ENCODE results near the gene NTNG1.

Gene NTNG1

DNA sequence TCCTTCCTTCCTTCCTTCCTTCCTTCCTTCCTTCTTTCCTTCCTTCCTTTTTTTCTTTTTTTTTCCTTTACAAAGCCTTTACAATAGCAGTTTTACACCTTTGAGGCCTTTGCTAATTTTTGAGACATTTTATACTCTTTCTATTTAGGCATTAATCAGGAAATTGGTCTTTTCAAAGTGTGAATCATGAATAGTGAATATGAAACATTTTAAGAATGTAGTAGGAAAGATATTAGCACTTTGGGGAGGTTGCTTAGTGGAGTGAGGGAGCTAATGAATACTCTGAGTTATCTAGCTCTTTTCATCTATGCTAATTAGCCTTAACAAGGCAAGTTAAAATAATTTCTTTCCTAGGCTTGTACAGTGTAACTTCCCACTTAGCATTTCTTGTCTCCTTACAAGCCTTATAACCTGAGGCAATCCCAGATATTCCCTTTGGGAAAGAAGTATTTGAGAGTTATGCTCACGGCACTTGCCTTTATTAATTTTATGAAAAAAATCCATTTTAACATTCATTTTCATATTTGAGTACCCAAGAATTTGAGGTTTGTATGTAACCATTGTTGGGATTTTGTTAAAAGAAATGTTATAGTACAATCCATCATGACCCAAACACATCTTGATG, 122.6 kb downstream of the NTNG1 start:
- DNase-seq (ENCODE audit: low read depth) = no peak

GRCh38 chr1:107264007-107264406, 123.2 kb downstream of the NTNG1 start:
- DNase-seq (ENCODE audit: low read depth) = no peak

DNA sequence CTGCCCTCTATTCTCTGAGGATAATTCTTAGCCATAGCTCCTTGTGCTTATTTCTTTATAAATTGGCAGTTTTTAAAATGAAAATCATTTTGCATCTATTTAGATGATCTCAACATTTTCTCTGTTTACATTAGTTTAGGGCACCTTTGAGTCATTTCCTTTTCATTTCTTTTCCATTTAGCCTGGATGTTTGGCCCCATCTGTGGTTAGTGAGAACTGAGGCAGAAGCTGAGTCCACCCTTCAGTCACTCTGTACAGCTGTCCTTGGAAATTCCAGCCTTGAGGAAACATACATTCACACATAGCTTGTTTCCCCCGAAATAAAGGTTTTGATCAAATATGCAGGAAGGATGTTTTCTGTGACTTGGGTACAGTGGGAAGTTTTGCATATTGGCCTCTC, 123.7 kb downstream of the NTNG1 start:
- no peak for DNase-seq (ENCODE audit: low read depth)

GRCh38 chr1:107267489-107267888, 126.7 kb downstream of the NTNG1 start:
- DNase-seq (ENCODE audit: low read depth) = no peak

DNA sequence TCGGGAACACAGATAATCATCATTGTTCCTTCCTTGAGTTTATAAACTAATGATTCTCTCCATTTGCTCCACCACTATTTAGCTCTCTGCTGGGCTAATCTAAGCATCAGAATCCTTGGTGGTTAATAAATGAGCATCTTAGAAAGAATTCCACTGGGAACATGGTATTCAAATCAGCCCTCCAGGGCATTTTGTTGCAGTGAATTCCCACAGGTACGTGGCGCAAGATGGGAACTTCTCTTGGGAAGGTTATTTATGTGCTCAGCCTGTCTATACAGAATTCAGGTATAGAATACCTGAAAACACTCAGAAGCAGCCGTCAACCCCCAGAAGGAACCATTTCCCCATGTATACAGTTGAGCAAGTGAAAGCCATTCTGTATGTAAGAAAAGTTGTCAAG, 131.5 kb downstream of the NTNG1 start:
- DNase-seq (ENCODE audit: low read depth) = no peak

- no peak for DNase-seq (ENCODE audit: low read depth)
These were observed 132.7 kb downstream of the NTNG1 start for GRCh38 chr1:107273515-107273914.

GRCh38 chr1:107274227-107274626, 133.4 kb downstream of the NTNG1 start:
- DNase-seq (ENCODE audit: low read depth) = no peak

DNA sequence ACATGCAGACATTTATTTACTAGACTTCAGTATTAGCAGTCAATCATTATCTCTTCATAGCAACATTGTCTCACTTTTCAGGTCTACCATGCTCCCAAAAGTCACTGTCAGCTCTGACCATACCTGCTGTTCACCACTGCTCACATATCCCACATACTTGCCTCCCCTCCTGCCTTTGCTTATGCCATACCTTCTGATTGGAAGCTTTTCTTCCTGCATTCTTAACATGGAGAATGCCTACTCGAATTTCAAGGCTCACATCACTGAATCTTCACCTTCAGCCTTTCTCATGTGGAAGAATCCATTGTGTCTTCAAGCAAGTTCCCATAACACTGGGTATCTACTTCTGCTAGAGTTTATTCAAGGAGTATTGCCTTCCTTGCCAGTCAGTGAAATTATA, 135.4 kb downstream of the NTNG1 start:
- no peak for DNase-seq (ENCODE audit: low read depth)

GRCh38 chr1:107277022-107277421, 136.2 kb downstream of the NTNG1 start:
- no peak for DNase-seq (ENCODE audit: low read depth)

DNA sequence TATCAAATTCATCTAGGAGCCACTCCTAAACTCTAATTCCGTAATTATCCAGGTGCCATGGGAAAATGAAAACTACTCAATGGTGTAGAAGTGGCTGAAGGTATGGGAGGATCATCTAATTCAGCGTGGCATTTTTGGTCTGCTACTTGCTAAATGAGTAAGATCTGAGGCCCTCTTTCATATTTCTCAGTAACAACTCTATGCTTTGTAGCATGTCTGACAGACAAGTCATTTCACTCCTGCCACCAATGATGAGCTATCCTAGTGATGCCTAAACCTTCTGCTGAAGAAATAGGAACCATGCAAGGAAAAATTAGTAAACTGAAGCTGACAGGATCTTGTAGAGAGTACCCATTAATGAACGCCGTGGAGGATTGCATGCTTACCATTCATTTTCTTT, 145.3 kb downstream of the NTNG1 start:
- no peak for DNase-seq (ENCODE audit: low read depth)

DNA sequence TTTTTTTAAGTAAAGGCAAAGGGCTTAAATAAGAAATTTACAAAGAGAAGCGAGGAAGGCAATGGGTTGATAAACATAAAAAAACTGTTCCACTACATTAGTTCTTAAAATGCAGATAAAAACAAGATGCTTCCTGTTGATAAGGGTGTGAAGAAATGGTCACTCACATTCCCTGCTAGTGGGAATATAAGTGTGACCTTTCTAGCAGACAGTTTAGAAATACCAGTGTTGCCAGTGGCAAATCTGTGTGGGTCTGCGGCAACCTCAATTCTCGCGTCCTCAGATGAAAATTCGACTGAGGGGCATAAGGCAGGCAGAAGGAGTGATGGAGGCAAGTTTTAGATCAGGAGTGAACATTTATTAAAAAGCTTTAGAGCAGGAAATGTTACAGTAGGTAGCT, 151.1 kb downstream of the NTNG1 start:
- no peak for DNase-seq (ENCODE audit: low read depth)

GRCh38 chr1:107293901-107294613, 153.2 kb downstream of the NTNG1 start:
- no peak for DNase-seq (ENCODE audit: low read depth)

DNA sequence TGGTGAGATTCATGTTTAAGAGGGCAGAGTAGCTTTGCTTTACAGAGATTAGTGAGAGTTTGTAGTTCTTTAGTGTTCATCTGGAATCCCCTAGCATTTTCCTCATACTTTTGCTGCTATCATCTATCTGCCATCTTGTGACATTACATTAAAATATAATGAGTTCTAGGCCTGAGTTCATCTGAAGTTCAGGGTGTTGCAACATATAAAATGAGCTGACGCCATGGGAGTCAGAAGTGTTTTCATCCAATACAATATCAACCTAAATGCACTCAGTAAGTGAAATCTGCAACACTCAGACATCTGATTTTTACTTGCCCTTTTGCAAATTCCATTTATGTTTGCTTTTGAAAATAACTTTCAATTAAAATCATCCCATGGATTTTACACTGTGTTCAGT, 153.8 kb downstream of the NTNG1 start:
- DNase-seq (ENCODE audit: low read depth) = no peak

DNA sequence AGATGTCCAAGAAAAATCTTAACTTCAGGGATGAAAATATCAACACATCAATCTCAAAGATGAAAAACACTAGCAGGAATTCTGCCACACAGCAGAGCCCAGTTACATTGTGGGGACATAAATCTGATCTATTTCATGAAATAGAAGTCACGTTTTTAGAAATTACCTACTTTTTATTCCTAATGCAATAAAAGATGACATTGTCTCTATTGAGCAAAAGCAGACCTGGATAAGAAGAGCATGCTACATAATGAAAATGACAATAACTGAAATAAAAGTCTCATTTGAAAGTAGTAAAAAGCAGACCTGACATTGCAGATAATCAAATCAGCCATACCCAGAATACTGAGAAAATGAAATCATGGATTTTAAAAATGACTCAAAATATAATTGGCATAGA, 156.8 kb downstream of the NTNG1 start:
- DNase-seq (ENCODE audit: low read depth) = no peak

DNA sequence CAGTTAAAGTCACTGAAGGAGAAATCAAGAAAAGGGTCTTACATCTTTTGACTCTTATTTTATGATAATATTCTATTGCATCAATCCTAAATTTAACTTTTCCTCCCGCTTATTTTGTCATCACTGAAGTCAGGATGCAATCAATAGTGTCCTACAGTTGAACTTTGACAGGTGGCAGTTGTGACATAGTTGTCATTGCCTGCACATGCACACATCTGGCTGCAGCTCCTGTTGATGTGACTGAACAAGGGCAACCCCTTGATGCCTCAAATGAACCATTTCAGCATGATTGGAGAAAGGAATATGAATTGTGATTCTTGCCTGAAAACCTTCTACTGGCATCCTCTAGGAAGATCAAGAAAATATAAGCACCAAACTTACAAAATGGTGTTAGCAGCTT, 157.7 kb downstream of the NTNG1 start:
- no peak for DNase-seq (ENCODE audit: low read depth)

DNA sequence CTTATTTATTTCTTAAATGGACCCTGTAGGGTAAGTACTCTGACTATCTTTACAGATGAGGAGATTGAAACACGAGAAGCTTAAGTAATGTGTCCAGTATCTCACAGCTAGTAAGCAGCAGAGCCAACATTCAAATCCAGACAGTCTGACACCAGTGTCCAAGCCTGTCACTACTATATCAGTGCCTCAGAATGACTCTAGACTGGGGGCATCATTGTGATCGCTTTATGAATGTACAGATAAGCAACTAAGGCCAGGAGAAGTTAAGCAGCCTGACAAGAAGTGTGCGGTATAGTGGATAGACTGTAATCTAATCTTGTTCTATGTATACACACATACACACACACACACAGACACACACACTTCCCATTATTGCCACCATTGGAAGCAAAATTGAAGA, 158.7 kb downstream of the NTNG1 start:
- DNase-seq (ENCODE audit: low read depth) = no peak

GRCh38 chr1:107309962-107310361, 169.1 kb downstream of the NTNG1 start:
- no peak for DNase-seq (ENCODE audit: low read depth)

DNA sequence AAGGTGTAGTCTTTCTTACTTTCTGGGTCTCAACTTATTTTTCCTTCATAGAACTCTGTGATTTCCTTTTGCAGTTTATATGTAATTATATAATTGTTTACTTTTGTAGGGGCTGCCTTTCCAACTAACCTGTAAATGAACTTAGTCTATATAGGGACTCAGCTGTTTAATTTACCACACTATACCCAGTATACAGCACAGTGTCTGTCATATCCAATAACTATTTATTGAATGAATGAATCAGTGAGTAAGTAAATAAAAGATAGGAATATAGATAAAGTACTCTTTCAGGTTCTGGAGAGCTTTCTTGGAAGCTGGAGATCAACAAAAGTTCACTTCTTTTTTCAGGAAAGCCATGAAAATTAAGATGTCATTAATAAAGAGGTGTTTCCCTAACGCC, 174.8 kb downstream of the NTNG1 start:
- DNase-seq (ENCODE audit: low read depth) = no peak

- DNase-seq (ENCODE audit: low read depth) = no peak
These were observed 178.1 kb downstream of the NTNG1 start for GRCh38 chr1:107318932-107319331.

DNA sequence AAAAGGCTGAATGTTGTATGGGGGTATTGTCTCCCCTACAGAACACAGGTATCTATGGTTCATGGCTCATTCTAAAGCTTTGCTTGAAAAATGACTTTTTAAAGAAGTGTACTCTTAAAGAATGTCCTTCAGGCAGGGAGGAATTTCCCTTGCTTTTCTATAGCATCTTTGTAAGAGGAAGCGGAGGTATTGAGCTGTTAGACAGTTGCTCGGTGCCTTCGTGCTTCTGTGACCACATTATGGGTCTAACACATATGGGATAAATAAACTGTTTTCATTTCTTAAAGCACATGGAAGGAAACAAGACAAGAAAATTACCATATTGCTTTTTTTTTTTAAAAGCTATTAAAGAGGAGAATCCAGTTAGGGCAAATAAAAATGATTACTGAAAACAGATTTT, 182.9 kb downstream of the NTNG1 start:
- no peak for DNase-seq (ENCODE audit: low read depth)

GRCh38 chr1:107326824-107327445, 186.1 kb downstream of the NTNG1 start:
- no peak for DNase-seq (ENCODE audit: low read depth)

GRCh38 chr1:107327446-107327845, 186.6 kb downstream of the NTNG1 start:
- DNase-seq (ENCODE audit: low read depth) = no peak

GRCh38 chr1:107328087-107328486, 187.2 kb downstream of the NTNG1 start:
- DNase-seq (ENCODE audit: low read depth) = no peak

DNA sequence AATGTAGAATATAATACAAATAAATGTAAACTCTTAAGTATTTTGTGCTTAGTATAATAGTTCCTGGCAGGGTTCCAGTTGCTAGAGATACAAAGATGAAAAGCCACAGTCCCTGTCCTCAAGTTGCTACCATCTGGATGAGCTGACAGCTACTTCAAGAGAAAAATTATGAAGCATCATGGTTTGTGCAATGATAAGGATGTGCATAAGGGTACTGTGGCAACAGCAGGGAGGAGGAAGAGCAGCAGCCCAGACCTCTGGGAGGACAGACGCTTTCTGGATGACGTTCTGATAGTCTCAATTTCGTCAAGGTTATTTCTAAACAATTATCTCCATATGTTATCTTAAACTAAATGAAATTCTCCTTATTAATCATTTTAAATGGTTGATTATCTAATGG, 198.9 kb downstream of the NTNG1 start:
- DNase-seq (ENCODE audit: low read depth) = no peak

All from stimulated activated CD8-positive, alpha-beta memory T cell treated with anti-CD3 and anti-CD28 coated beads, Interleukin-12 subunit alpha, Interleukin-12 subunit beta, amount 100 ng/mL, for 4 hours (primary cell).